Right lobe of liver (tissue), 4 donors: ENCODE measurements around the gene UGT3A2.

Experiments used
- POLR2A ChIP-seq: fragments of 450-650 bp; IDR thresholded peaks from one replicate; pipeline ENCODE4 v1.6.1; 2017; ENCODE audit warnings: antibody characterized with exemption, mild to moderate bottlenecking
- TF ChIP-seq, protein P1 (sequence below), 4 donors: fragments of 200-600 bp in 3 of 4; fragments of 450-650 bp in 1 of 4; IDR thresholded peaks; one replicate each; pipeline versions ENCODE4 v1.5.1 to v1.8.0; 2016 to 2022; ENCODE audit warnings: antibody characterized with exemption in 4 of 4, mild to moderate bottlenecking in 2 of 4
- donor health status: DM: no; HTN: no; CAD: no.
- donor health status: DM: no; HTN: no; CAD: no.
- donor health status: DM: no; HTN: yes; CAD: no.

- no peak for TF ChIP-seq POLR2A
- TF ChIP-seq, protein P1, sequence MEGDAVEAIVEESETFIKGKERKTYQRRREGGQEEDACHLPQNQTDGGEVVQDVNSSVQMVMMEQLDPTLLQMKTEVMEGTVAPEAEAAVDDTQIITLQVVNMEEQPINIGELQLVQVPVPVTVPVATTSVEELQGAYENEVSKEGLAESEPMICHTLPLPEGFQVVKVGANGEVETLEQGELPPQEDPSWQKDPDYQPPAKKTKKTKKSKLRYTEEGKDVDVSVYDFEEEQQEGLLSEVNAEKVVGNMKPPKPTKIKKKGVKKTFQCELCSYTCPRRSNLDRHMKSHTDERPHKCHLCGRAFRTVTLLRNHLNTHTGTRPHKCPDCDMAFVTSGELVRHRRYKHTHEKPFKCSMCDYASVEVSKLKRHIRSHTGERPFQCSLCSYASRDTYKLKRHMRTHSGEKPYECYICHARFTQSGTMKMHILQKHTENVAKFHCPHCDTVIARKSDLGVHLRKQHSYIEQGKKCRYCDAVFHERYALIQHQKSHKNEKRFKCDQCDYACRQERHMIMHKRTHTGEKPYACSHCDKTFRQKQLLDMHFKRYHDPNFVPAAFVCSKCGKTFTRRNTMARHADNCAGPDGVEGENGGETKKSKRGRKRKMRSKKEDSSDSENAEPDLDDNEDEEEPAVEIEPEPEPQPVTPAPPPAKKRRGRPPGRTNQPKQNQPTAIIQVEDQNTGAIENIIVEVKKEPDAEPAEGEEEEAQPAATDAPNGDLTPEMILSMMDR (IDR thresholded peaks at IDR 0.05): no peak
Measured at GRCh38 chr5:36049949-36050348, 16.7 kb downstream of the UGT3A2 start.
